Neuron (in vitro differentiated cells): ENCODE results near the gene TAF4.

Source experiments
- H2AFZ ChIP-seq: one replicate; pipeline ENCODE4 v1.6.1; 2013; ENCODE audit warnings: low read depth, mild to moderate bottlenecking, inconsistent platforms, low read length, moderate library complexity
- H3K27me3 ChIP-seq: one replicate; pipeline ENCODE4 v1.6.1; 2013; ENCODE audit warnings: low read length; ENCODE audit not compliant: insufficient read depth
- H3K36me3 ChIP-seq: one replicate; pipeline ENCODE4 v1.6.1; 2013; ENCODE audit warnings: low read length; ENCODE audit not compliant: insufficient read depth
- H3K4me1 ChIP-seq: one replicate; pipeline ENCODE4 v1.6.1; 2013; ENCODE audit warnings: low read length; ENCODE audit not compliant: insufficient read depth
- H3K4me3 ChIP-seq: 2 replicates; pipeline ENCODE4 v1.5.1; 2013; ENCODE audit warnings: mild to moderate bottlenecking, low read length, moderate library complexity
- H3K9me3 ChIP-seq: one replicate; pipeline ENCODE4 v1.6.1; 2013; ENCODE audit warnings: low read length

TAF4 gene

DNA sequence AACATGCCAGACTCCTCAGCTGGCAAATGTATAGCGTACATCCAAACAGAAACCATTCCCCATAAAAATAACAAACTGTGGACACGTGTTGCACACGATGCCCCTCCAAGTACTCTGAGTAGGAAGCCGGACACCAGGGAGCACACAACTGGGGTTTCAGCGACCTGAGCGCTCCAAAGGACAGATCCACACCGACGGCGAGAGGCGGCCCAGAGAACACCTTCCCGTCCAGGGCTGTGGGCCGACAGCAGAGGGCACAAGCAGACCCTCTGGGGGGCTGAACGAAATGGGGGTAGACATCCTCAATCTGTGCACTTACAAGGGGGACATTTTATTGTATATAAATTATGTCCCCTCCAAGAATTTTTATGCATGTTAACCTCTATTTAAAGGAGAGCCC, 24.7 kb downstream of the TAF4 start:
- no peaks in the 10 kb centered on the region for H3K36me3 ChIP-seq
- no peaks in the 10 kb centered on the region for H3K27me3 ChIP-seq
- H3K4me1 ChIP-seq, result no peaks in the 10 kb centered on the region
- H3K9me3 ChIP-seq, result peaks cover 20% of the 10 kb centered on the region
- H2AFZ ChIP-seq, result no peak overlapping the region
- H3K4me3 ChIP-seq, result no peak overlapping the region

- no peak overlapping the region for H2AFZ ChIP-seq
- no peaks in the 10 kb centered on the region for H3K27me3 ChIP-seq
- H3K4me1 ChIP-seq, result no peaks in the 10 kb centered on the region
- H3K4me3 ChIP-seq, result no peak overlapping the region
- no peaks in the 10 kb centered on the region for H3K36me3 ChIP-seq
- H3K9me3 ChIP-seq, result peaks cover 20% of the 10 kb centered on the region
These were observed 25.2 kb downstream of the TAF4 start for GRCh38 chr20:62040381-62040922.

GRCh38 chr20:62039738-62040137, 25.9 kb downstream of the TAF4 start:
- Histone ChIP-seq H3K27me3 (no peaks in the 10 kb centered on the region), H3K4me3 (no peak overlapping the region), H2AFZ (no peak overlapping the region), H3K9me3 (peaks cover 20% of the 10 kb centered on the region), H3K36me3 (no peaks in the 10 kb centered on the region), H3K4me1 (no peaks in the 10 kb centered on the region)

DNA sequence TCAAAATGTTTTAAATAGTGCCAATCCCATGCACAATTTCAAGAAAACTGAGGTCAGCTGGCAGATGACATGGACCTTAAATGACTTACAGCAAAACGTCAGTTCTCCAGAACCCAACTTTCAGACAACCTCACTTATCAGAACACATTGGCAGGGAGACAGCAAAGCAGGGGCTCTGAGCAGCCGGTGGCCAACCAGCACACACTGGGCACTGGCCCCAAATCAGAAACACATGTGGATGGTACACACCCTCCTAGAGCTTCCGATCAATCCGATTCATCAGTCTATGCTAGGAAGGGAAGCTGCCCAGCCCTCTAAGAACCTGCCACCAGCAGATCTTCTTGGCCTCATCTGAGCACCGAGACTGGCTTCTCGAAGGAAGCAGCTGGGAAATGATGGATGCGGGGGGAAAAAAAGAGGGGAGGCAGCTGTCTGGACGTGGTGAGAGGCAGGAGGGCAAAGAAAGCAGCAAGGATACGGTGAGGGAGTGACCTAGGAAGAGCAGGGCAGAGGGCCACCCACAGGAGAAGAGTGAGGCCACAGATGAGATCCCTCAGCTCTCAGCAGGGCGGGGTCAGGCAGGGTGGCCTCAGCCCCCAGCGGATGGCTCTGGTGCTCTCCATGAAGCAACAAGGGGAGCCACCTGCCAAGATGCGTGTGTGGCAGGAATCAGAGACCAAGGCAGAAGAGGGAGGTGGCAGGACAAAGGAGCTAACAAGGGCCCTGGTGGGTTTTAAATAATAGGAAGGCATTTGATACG, 32.9 kb downstream of the TAF4 start:
- Histone ChIP-seq H3K4me1 (peaks cover 9% of the 10 kb centered on the region), H2AFZ (no peak overlapping the region), H3K9me3 (peaks cover 11% of the 10 kb centered on the region), H3K27me3 (no peaks in the 10 kb centered on the region), H3K36me3 (no peaks in the 10 kb centered on the region), H3K4me3 (no peak overlapping the region)

DNA sequence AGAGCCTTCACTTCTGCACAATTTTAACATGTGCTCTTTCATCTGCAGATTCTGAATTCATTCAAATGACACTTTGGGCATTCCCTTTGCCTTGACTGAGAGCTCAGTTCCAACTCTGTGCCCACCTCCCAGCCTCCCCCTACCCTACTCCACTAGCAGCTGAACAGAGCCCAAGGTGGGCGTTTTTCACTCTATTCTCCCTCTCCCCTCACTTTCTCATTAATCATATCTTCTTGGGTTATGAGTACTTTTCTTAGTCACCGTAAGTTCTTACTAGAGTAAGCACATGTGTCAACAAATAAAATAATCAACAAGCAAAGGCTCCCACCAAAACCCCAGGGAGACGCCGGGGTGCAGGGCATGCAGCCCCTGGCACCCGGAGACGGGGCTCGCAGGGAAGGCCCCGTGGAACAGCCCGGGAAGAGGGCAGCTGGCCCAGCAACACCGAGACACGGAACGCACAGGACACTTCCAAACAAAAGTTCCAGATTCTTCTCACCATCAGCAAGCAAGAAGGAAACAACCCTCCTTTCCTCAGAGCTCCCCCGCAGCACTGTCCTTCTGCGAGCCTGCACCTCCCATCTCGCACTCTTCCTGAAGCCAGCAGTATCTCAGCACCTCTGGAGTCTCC, 34.1 kb downstream of the TAF4 start:
- Histone ChIP-seq H3K36me3 (no peaks in the 10 kb centered on the region), H3K4me3 (no peak overlapping the region), H2AFZ (no peak overlapping the region), H3K4me1 (peaks cover 20% of the 10 kb centered on the region), H3K9me3 (peaks cover 2% of the 10 kb centered on the region), H3K27me3 (no peaks in the 10 kb centered on the region)

GRCh38 chr20:62030834-62031434, 34.7 kb downstream of the TAF4 start:
- no peaks in the 10 kb centered on the region for H3K36me3 ChIP-seq
- peaks cover 26% of the 10 kb centered on the region for H3K4me1 ChIP-seq
- H3K9me3 ChIP-seq, result peaks cover 2% of the 10 kb centered on the region
- no peak overlapping the region for H2AFZ ChIP-seq
- no peak overlapping the region for H3K4me3 ChIP-seq
- H3K27me3 ChIP-seq, result no peaks in the 10 kb centered on the region

DNA sequence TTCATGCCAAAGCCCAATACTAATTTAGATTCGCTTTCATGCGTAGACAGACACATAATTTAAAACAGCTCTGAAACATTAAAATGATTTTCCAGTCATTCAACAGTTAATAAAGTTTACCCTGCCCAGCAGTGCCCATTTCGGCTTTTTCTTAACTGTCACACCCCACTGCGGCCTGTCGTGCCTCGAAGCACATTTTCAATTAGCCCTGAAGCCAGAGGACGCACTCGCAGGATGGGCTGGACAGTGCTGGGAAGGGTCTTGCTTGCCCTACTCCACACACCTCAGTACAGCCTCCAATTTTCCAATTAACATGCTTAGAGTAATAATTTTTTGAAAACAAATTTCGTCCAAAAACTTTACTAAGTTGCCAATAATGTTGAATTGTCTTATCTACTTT, 35.3 kb downstream of the TAF4 start:
- no peak overlapping the region for H3K4me3 ChIP-seq
- H3K36me3 ChIP-seq, result no peaks in the 10 kb centered on the region
- H3K27me3 ChIP-seq, result no peaks in the 10 kb centered on the region
- H3K9me3 ChIP-seq, result peaks cover 2% of the 10 kb centered on the region
- H3K4me1 ChIP-seq, result peaks cover 31% of the 10 kb centered on the region
- no peak overlapping the region for H2AFZ ChIP-seq

- Histone ChIP-seq H3K4me1 (peaks cover 33% of the 10 kb centered on the region), H3K4me3 (no peak overlapping the region), H3K36me3 (no peaks in the 10 kb centered on the region), H2AFZ (no peak overlapping the region), H3K27me3 (no peaks in the 10 kb centered on the region), H3K9me3 (peaks cover 2% of the 10 kb centered on the region)
These were observed 35.7 kb downstream of the TAF4 start for GRCh38 chr20:62029949-62030348.

GRCh38 chr20:62029296-62029695, 36.4 kb downstream of the TAF4 start:
- H3K4me3 ChIP-seq, result no peak overlapping the region
- peaks cover 2% of the 10 kb centered on the region for H3K9me3 ChIP-seq
- peaks cover 33% of the 10 kb centered on the region for H3K4me1 ChIP-seq
- H2AFZ ChIP-seq, result no peak overlapping the region
- no peaks in the 10 kb centered on the region for H3K27me3 ChIP-seq
- no peaks in the 10 kb centered on the region for H3K36me3 ChIP-seq

DNA sequence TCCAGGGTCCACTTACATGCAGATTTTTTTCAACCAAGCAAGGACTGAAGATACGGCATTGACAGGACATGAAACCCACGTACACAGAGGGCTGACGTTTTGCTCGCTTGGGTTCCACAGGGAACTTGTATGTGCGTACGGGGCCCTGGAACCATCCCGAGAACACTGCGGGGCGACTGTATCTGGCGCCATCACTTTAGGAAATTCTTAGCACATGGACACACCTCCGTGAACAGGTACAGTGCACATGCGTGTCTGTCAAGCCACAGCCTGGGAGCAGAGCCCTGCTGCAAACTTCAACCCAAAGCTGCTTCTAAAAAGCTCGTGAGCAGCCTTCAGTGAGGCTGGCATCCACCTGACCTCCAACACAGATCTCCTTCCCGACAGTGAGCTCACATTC, 37.3 kb downstream of the TAF4 start:
- H3K4me1 ChIP-seq, result peaks cover 33% of the 10 kb centered on the region
- H3K4me3 ChIP-seq, result no peak overlapping the region
- H3K36me3 ChIP-seq, result no peaks in the 10 kb centered on the region
- H2AFZ ChIP-seq, result no peak overlapping the region
- H3K27me3 ChIP-seq, result no peaks in the 10 kb centered on the region
- H3K9me3 ChIP-seq, result peaks cover 2% of the 10 kb centered on the region

DNA sequence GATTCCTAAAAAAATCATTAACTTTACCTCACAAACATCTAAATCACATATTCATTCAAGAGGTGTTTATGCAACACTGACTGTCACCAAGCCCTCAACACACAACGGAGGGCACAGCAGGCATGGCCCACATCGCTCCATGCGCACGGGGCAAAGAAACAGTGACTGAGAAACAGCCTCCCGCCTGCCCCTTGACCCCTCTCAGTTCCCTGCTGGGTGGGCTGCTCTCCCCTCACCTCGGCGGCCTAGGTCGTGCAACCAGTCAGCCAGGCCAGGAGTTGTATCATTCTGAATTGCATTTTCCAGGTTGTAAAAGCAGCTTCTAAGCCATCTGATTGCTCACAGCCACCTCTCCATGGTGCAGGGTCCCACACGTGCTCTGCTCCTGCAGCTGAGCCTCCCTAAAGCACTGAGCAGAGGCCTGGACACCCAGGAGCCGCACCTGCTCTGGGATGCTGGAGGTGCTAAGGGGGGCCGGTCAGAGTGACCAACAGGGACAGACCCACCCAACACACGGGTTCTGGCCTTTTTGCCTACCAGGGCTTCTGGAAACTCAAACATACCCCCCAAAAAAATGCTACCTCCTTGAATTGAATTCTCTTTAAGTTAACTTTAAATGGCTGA, 37.9 kb downstream of the TAF4 start:
- no peaks in the 10 kb centered on the region for H3K27me3 ChIP-seq
- peaks cover 37% of the 10 kb centered on the region for H3K4me1 ChIP-seq
- peaks cover 2% of the 10 kb centered on the region for H3K9me3 ChIP-seq
- no peaks in the 10 kb centered on the region for H3K36me3 ChIP-seq
- H2AFZ ChIP-seq, result no peak overlapping the region
- no peak overlapping the region for H3K4me3 ChIP-seq

DNA sequence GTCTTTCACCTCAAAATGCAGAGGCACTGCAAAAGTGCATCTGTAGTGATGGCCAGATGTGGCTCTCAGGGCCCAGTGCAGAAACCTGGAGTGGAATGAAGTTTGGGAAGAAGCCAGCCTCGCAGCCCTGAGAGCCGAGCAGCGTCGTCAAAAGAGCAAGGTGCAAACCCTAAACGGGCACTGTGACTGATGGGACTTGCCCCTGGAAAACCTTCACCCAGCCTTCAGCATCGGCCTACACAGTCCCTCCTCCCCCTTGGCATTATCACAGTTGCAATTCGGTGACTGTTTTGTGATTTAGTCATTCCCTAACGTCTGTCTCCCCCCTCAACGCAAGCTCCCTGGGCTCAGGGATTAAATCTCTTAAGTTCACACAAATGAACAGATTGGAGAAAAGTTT, 38.6 kb downstream of the TAF4 start:
- Histone ChIP-seq H2AFZ (no peak overlapping the region), H3K4me1 (peaks cover 44% of the 10 kb centered on the region), H3K4me3 (no peak overlapping the region), H3K27me3 (no peaks in the 10 kb centered on the region), H3K9me3 (peaks cover 2% of the 10 kb centered on the region), H3K36me3 (no peaks in the 10 kb centered on the region)

DNA sequence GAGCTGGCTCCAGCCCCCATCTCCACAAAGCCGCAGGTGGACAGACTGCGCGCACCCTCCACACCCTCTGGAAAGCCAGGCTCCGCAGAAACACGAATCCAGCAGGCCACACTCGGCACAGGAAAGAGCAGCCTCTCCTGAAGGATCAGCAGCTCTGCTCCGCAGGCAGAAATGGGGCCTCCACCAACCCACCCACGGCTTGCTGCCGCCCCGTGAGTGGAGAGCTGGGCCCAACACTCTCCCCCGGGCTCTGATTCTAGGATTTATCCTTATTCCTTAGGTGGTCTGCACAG, 39.2 kb downstream of the TAF4 start:
- H2AFZ ChIP-seq, result no peak overlapping the region

More for the DNA sequence above, 39.2 kb downstream of the TAF4 start:
- Histone ChIP-seq H3K9me3 (peaks cover 2% of the 10 kb centered on the region), H3K36me3 (no peaks in the 10 kb centered on the region), H3K4me3 (no peak overlapping the region), H3K27me3 (no peaks in the 10 kb centered on the region), H3K4me1 (peaks cover 50% of the 10 kb centered on the region)
